Left renal cortex interstitium (tissue), 4 donors: ENCODE results near the gene ARPC2. TPM values are rescaled to one million over a fixed set of nuclear protein-coding genes. Genes with fewer than 3 reads are reported as not detected.

ENCODE experiments used
- polyA plus RNA-seq, 4 donors: library from polyadenylated mRNA; unstranded; fragments of 120-200 nt; gene quantifications; one replicate each; pipeline ENCODE4 v1.2.1, GENCODE V29; 2013; ENCODE audit not compliant: insufficient read length in 4 of 4

Gene ARPC2
- polyA plus RNA-seq, 4 donors = 234 to 264 (median 257) TPM

Other genes with a start within 250 kb of the ARPC2 start
- 10 to 100 TPM; 54.8 to 69.7 (median 62.2) TPM for gene TNS1, start 214.2 kb upstream of the ARPC2 start, polyA plus RNA-seq
- gene RUFY4, start 147.9 kb upstream of the ARPC2 start, polyA plus RNA-seq = under 1 TPM in 2 of 4 donors, not detected in 2; 0.13 to 0.27 TPM
- gene CXCR2, start 91.2 kb upstream of the ARPC2 start, polyA plus RNA-seq = under 1 TPM; 0.06 to 0.46 (median 0.31) TPM
- gene CXCR1, start 50.2 kb upstream of the ARPC2 start, polyA plus RNA-seq = under 1 TPM in 2 of 4 donors, not detected in 2; 0.06 to 0.07 TPM
- 1 to 10 TPM; 1.4 to 3.0 (median 2.0) TPM for gene GPBAR1, start 43.8 kb downstream of the ARPC2 start, polyA plus RNA-seq
- 100 to 1,000 TPM; 127 to 144 (median 131) TPM for gene AAMP, start 52.9 kb downstream of the ARPC2 start, polyA plus RNA-seq
- 100 to 1,000 TPM; 102 to 133 (median 119) TPM for gene PNKD, start 53.3 kb downstream of the ARPC2 start, polyA plus RNA-seq
- gene TMBIM1, start 75.3 kb downstream of the ARPC2 start, polyA plus RNA-seq = 100 to 1,000 TPM in 1 of 4 donors, 10 to 100 TPM in 3; 78.9 to 108 (median 85.2) TPM
- gene CATIP, start 139.7 kb downstream of the ARPC2 start, polyA plus RNA-seq = 1 to 10 TPM; 5.0 to 8.2 (median 5.9) TPM
- gene SLC11A1, start 165.1 kb downstream of the ARPC2 start, polyA plus RNA-seq = 1 to 10 TPM in 1 of 4 donors, under 1 TPM in 3; 0.68 to 2.4 (median 0.89) TPM
- 100 to 1,000 TPM; 137 to 190 (median 153) TPM for gene CTDSP1, start 182.7 kb downstream of the ARPC2 start, polyA plus RNA-seq
- 10 to 100 TPM; 18.3 to 31.7 (median 24.9) TPM for gene VIL1, start 201.9 kb downstream of the ARPC2 start, polyA plus RNA-seq